ENCODE measurements around the gene TMEM120A. TPM values are rescaled to one million over a fixed set of nuclear protein-coding genes. Genes with fewer than 3 reads are reported as not detected.
A peak's percentile ranks its signal among the peaks of the same experiment; 100 is the strongest.

TMEM120A gene
- polyA plus RNA-seq, 1 donor, result 61.0 TPM

DNA sequence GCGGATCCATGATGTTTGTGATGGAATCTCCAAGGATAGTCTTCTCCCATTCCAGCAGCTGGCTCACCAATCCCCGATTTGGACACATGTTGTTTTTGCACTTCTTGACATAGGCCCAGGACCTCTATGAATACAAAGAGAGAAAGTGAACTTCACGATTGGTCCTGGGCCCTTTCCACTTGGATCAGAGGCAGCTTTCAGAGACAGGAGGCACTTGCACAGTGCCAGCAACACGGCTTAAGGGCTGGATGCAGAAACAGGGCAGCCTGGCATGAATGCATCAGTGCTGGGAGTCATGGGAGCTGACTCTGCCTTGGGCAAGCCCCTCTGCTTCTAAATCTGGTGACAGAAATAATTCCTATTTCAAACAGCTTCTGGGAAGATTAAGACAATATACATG is 2.1 kb upstream of the TMEM120A start:
- H3K4me3 ChIP-seq (ENCODE audit: low read length), result no peak overlapping the region
- H3K27ac ChIP-seq (ENCODE audit: low read length), result no peak overlapping the region
- no peaks in the 10 kb centered on the region for H3K9me3 ChIP-seq (ENCODE audit: control insufficient read depth, low read depth, low read length)
- no CpG with 5 or more reads among the region's 4 CpGs for WGBS (ENCODE audit: insufficient coverage, low lambda C conversion rate)
- H3K36me3 ChIP-seq (ENCODE audit: control insufficient read depth, insufficient read depth, low read length), result peaks cover 32% of the 10 kb centered on the region
- H3K4me1 ChIP-seq (ENCODE audit: control insufficient read depth, insufficient read depth, low read length), result peaks cover 13% of the 10 kb centered on the region
- DNase-seq, result no peak
- H3K27me3 ChIP-seq (ENCODE audit: control insufficient read depth, insufficient read depth, low read length), result no peaks in the 10 kb centered on the region

DNA sequence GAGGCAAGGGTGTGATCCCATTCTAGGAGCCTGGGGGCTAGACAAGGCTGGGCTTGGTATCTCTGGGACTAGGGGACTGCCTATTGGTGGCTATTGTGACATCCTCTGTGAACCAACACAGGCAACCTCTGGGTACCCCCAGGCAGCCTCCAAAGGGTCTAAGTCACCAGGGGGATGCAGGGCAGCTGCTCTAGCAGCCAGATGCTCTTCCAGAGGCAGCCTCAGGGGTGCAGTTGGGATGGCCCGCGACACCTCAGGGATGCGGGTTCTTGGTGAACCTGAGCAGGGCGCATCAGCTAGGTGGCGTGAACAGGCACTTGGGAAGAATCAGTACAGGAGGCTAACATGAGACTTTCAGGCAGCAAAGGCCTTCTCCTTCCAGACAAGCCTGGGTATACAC is 1.6 kb upstream of the TMEM120A start:
- WGBS (ENCODE audit: insufficient coverage, low lambda C conversion rate), result no CpG with 5 or more reads among the region's 5 CpGs

DNA sequence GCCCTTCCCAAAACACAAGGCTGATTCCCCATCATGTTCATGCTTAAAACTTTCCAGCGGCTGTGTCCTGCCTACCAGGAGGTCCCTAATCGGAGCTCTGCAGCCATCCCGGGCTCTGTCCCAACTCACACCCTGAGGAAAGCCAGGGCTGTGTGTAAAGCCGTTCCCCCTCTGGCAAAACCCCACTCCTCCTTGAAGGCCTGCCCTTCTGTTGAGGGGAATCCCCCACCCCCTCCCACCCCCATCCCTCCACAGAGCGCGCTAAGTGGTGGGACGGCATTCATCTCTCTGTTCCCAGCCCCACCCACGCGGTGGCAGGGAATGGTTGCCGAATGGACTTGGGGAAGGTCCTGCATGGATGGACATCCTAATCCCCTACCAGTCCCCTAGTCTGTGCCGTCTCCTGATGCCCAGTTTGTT is 667 bp upstream of the TMEM120A start:
- DNase-seq, result no peak
- Histone ChIP-seq H3K4me1 (ENCODE audit: control insufficient read depth, insufficient read depth, low read length) (peaks cover 16% of the 10 kb centered on the region), H3K27me3 (ENCODE audit: control insufficient read depth, insufficient read depth, low read length) (no peaks in the 10 kb centered on the region), H3K4me3 (ENCODE audit: low read length) (peak overlapping the region; percentile 96), H3K27ac (ENCODE audit: low read length) (peak overlapping the region; percentile 42), H3K9me3 (ENCODE audit: control insufficient read depth, low read depth, low read length) (no peaks in the 10 kb centered on the region), H3K36me3 (ENCODE audit: control insufficient read depth, insufficient read depth, low read length) (peaks cover 25% of the 10 kb centered on the region)
- WGBS (ENCODE audit: insufficient coverage, low lambda C conversion rate), result no CpG with 5 or more reads among the region's 11 CpGs

More for the DNA sequence above, 1.6 kb upstream of the TMEM120A start:
- no peak for DNase-seq
- Histone ChIP-seq H3K27me3 (ENCODE audit: control insufficient read depth, insufficient read depth, low read length) (no peaks in the 10 kb centered on the region), H3K36me3 (ENCODE audit: control insufficient read depth, insufficient read depth, low read length) (peaks cover 30% of the 10 kb centered on the region), H3K27ac (ENCODE audit: low read length) (no peak overlapping the region), H3K4me3 (ENCODE audit: low read length) (no peak overlapping the region), H3K9me3 (ENCODE audit: control insufficient read depth, low read depth, low read length) (no peaks in the 10 kb centered on the region), H3K4me1 (ENCODE audit: control insufficient read depth, insufficient read depth, low read length) (peaks cover 14% of the 10 kb centered on the region)

DNA sequence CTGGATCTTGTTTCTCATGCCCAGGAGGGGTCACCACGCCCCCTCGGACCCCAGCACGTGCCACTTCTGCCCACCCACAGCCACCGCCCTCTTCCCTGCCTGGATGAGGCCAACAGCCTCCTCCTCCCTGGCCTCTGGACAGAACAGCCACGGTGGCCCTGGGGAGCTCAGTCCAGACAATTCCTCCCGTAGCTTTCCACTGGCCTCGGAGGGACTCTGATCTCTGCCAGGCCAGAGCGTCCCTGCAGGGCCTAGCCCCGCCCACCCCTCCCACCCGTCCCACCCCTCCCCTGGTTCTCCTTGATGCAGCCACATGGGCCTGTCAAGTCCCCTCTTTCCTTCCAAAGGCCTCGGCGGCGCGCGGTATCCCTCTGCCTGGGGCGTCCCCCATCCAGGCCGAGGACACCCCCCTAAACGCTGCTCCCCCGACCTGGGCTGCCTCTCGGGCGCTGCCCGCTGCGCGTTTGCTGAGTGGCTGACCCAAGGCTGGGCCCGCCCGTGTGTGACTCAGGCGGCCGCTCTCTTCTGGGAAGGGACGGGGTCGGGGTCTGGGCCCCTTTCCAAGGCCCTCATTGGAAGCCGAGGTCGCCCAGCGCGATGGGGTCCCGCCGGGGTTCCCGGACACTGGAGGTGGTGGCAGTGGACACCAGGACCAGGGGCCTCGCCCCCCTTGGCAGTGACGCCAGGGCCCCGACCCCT is 557 bp downstream of the TMEM120A start:
- no CpG with 5 or more reads among the region's 40 CpGs for WGBS (ENCODE audit: insufficient coverage, low lambda C conversion rate)
- Histone ChIP-seq H3K36me3 (ENCODE audit: control insufficient read depth, insufficient read depth, low read length) (peaks cover 21% of the 10 kb centered on the region), H3K27ac (ENCODE audit: low read length) (peak overlapping the region; percentile 74), H3K9me3 (ENCODE audit: control insufficient read depth, low read depth, low read length) (no peaks in the 10 kb centered on the region), H3K4me1 (ENCODE audit: control insufficient read depth, insufficient read depth, low read length) (peaks cover 16% of the 10 kb centered on the region), H3K27me3 (ENCODE audit: control insufficient read depth, insufficient read depth, low read length) (no peaks in the 10 kb centered on the region), H3K4me3 (ENCODE audit: low read length) (peak overlapping the region; percentile 96)
- DNase-seq, result peak; percentile 63 to 72

DNA sequence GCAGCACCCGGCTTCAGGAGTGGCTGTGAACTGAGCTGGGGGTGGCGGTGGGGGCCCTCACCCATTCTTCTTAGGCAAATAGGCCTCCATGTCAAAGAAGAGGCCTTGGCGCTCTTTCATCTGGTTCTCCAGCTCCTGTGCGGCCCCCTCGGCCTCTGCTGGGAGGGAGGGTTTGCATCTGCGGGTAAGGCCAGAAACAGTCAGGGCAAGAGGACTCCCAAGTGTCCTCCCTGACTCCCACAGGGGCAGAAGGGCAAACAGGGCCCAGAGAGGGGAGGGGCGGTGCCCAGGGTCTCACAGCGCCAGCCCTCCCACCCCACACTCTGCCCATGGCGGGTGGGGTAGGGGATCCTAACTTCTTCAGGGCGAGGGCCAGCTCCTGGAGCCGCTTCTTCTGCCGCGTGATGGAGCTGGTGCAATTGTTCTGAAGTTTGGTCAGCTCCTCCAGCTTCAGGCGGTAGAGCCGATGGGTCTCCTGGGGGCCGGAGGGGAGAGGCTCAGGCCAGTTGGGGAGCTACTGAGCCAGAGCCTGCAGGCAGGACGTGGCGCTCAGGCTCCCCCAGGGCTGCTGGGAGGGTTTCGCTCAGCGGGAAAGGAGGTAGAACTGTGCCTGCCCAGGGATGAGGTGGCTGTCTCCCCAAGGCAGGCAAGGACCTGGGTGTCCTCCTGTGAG is 2.2 kb downstream of the TMEM120A start:
- no peak overlapping the region for H3K4me3 ChIP-seq (ENCODE audit: low read length)
- no CpG with 5 or more reads among the region's 20 CpGs for WGBS (ENCODE audit: insufficient coverage, low lambda C conversion rate)
- peaks cover 16% of the 10 kb centered on the region for H3K4me1 ChIP-seq (ENCODE audit: control insufficient read depth, insufficient read depth, low read length)
- peaks cover 28% of the 10 kb centered on the region for H3K36me3 ChIP-seq (ENCODE audit: control insufficient read depth, insufficient read depth, low read length)
- H3K27me3 ChIP-seq (ENCODE audit: control insufficient read depth, insufficient read depth, low read length), result no peaks in the 10 kb centered on the region
- no peak for DNase-seq
- H3K27ac ChIP-seq (ENCODE audit: low read length), result no peak overlapping the region
- no peaks in the 10 kb centered on the region for H3K9me3 ChIP-seq (ENCODE audit: control insufficient read depth, low read depth, low read length)

DNA sequence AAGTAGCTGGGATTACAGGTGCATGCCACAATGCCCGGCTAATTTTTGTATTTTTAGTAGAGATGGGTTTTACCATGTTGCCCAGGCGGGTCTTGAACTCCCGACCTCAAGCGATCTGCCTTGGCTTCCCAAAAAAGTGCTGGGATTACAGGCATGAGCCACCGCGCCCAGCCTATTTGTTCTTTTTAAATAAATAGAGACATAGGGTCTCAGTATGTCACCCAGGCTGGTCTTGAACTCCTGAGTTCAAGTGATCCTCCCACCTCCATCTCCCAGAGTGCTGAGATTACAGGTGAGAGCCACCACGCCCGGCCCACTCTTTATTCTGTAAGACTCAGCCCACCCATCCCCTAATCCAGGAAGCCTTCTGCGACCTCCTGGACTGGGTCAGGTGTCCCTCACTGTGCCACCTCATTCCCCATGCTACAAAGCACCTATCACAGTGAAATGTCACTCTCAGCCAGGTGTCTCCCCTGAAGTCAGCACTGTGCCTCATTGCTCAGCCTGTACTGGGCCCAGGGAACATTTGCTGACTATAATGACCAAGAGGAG is 2.8 kb downstream of the TMEM120A start:
- no CpG with 5 or more reads among the region's 9 CpGs for WGBS (ENCODE audit: insufficient coverage, low lambda C conversion rate)
- Histone ChIP-seq H3K4me3 (ENCODE audit: low read length) (no peak overlapping the region), H3K36me3 (ENCODE audit: control insufficient read depth, insufficient read depth, low read length) (peaks cover 32% of the 10 kb centered on the region), H3K27ac (ENCODE audit: low read length) (no peak overlapping the region), H3K9me3 (ENCODE audit: control insufficient read depth, low read depth, low read length) (no peaks in the 10 kb centered on the region), H3K27me3 (ENCODE audit: control insufficient read depth, insufficient read depth, low read length) (no peaks in the 10 kb centered on the region), H3K4me1 (ENCODE audit: control insufficient read depth, insufficient read depth, low read length) (peaks cover 16% of the 10 kb centered on the region)
- DNase-seq, result no peak

GRCh38 chr7:75989500-75990388 is 4.7 kb downstream of the TMEM120A start:
- no peak overlapping the region for H3K27ac ChIP-seq (ENCODE audit: low read length)
- no peak overlapping the region for H3K4me3 ChIP-seq (ENCODE audit: low read length)

GRCh38 chr7:75988568-75989499 is 5.6 kb downstream of the TMEM120A start:
- no peak for DNase-seq
- WGBS (ENCODE audit: insufficient coverage, low lambda C conversion rate), result no CpG with 5 or more reads among the region's 31 CpGs
- Histone ChIP-seq H3K9me3 (ENCODE audit: control insufficient read depth, low read depth, low read length) (no peaks in the 10 kb centered on the region), H3K4me1 (ENCODE audit: control insufficient read depth, insufficient read depth, low read length) (peaks cover 11% of the 10 kb centered on the region), H3K27me3 (ENCODE audit: control insufficient read depth, insufficient read depth, low read length) (no peaks in the 10 kb centered on the region), H3K27ac (ENCODE audit: low read length) (no peak overlapping the region), H3K36me3 (ENCODE audit: control insufficient read depth, insufficient read depth, low read length) (peaks cover 47% of the 10 kb centered on the region), H3K4me3 (ENCODE audit: low read length) (no peak overlapping the region)

More at GRCh38 chr7:75989500-75990388, 4.7 kb downstream of the TMEM120A start:
- Histone ChIP-seq H3K4me1 (ENCODE audit: control insufficient read depth, insufficient read depth, low read length) (peaks cover 13% of the 10 kb centered on the region), H3K27me3 (ENCODE audit: control insufficient read depth, insufficient read depth, low read length) (no peaks in the 10 kb centered on the region), H3K9me3 (ENCODE audit: control insufficient read depth, low read depth, low read length) (no peaks in the 10 kb centered on the region), H3K36me3 (ENCODE audit: control insufficient read depth, insufficient read depth, low read length) (peaks cover 37% of the 10 kb centered on the region)
- no CpG with 5 or more reads among the region's 21 CpGs for WGBS (ENCODE audit: insufficient coverage, low lambda C conversion rate)
- DNase-seq, result no peak

GRCh38 chr7:75987805-75988567 is 6.4 kb downstream of the TMEM120A start:
- Histone ChIP-seq H3K36me3 (ENCODE audit: control insufficient read depth, insufficient read depth, low read length) (peaks cover 53% of the 10 kb centered on the region), H3K4me3 (ENCODE audit: low read length) (no peak overlapping the region), H3K27ac (ENCODE audit: low read length) (no peak overlapping the region), H3K27me3 (ENCODE audit: control insufficient read depth, insufficient read depth, low read length) (no peaks in the 10 kb centered on the region), H3K4me1 (ENCODE audit: control insufficient read depth, insufficient read depth, low read length) (peaks cover 4% of the 10 kb centered on the region), H3K9me3 (ENCODE audit: control insufficient read depth, low read depth, low read length) (no peaks in the 10 kb centered on the region)
- no CpG with 5 or more reads among the region's 30 CpGs for WGBS (ENCODE audit: insufficient coverage, low lambda C conversion rate)
- DNase-seq, result no peak
